M059J (cell line): ENCODE data around the gene CNTFR. TPM values are rescaled to one million over a fixed set of nuclear protein-coding genes. Genes with fewer than 3 reads are reported as not detected.

Experiments
- DNase-seq: peaks from one replicate; pipeline ENCODE4 v3.0.0-alpha.2; 2012; ENCODE audit warnings: low read depth
- total RNA-seq: library from RNA; depleted of rRNA; stranded (reverse); fragments of >200 nt; shearing (Covaris generic); gene quantifications from 2 replicates; pipeline ENCODE4 v1.2.3, GENCODE V29; 2014

Gene CNTFR
- total RNA-seq, 1 experiment from 2014 or later = 0.05 TPM

GRCh38 chr9:34620061-34620994, 30.8 kb upstream of the CNTFR start, which contains the start of gene DCTN3:
DCTN3 (minus strand) TSS chr9:34620495; CDS start chr9:34620464, 31 bp downstream.
- peak; percentile 96 for DNase-seq

GRCh38 chr9:34615132-34615531, 25.6 kb upstream of the CNTFR start:
- DNase-seq = no peak

- DNase-seq = peak; percentile 83
These were observed 23.4 kb upstream of the CNTFR start for GRCh38 chr9:34612788-34613390.

GRCh38 chr9:34611811-34612787, 22.6 kb upstream of the CNTFR start, which contains the start of gene RPP25L:
RPP25L (minus strand) TSS chr9:34612097; CDS start chr9:34611296, 801 bp downstream.
- peak; percentile 83 for DNase-seq

GRCh38 chr9:34611251-34611810, 21.8 kb upstream of the CNTFR start:
- DNase-seq = no peak

GRCh38 chr9:34610434-34611206, 21.1 kb upstream of the CNTFR start:
- DNase-seq = no peak

GRCh38 chr9:34607331-34607730, 17.8 kb upstream of the CNTFR start:
- DNase-seq = no peak

GRCh38 chr9:34606905-34607304, 17.4 kb upstream of the CNTFR start:
- no peak for DNase-seq

GRCh38 chr9:34606190-34606589, 16.7 kb upstream of the CNTFR start:
- no peak for DNase-seq

- peak; percentile 69 for DNase-seq
These were observed 14.2 kb upstream of the CNTFR start for GRCh38 chr9:34603610-34604231.

GRCh38 chr9:34601937-34602573, 12.5 kb upstream of the CNTFR start:
- no peak for DNase-seq

GRCh38 chr9:34600908-34601307, 11.4 kb upstream of the CNTFR start:
- no peak for DNase-seq

GRCh38 chr9:34599546-34599945, 10.0 kb upstream of the CNTFR start:
- DNase-seq = no peak

GRCh38 chr9:34594177-34594576, 4.7 kb upstream of the CNTFR start:
- no peak for DNase-seq

- DNase-seq = peak; percentile 43
These were observed 3.5 kb upstream of the CNTFR start for GRCh38 chr9:34592895-34593601.

- no peak for DNase-seq
These were observed 2.7 kb upstream of the CNTFR start for GRCh38 chr9:34591917-34592866.

- peak; percentile 73 for DNase-seq
These were observed 1.9 kb upstream of the CNTFR start for GRCh38 chr9:34591248-34591916.
